ENCODE data around the gene LPP.
A peak's percentile ranks its signal among the peaks of the same experiment; 100 is the strongest.

The LPP gene

GRCh38 chr3:188279502-188280335 lies 125.8 kb downstream of the LPP start:
- H4K20me1 ChIP-seq (ENCODE audit: control insufficient read depth, insufficient read depth, low read depth, low read length) = no peaks in the 10 kb centered on the region
- H3K4me2 ChIP-seq (ENCODE audit: low read length) = peak overlapping the region; percentile 7; the same call in 1 of the 2 replicates
- H3K4me1 ChIP-seq (ENCODE audit: control insufficient read depth, low read length) = peaks cover 47% of the 10 kb centered on the region
- H3K79me2 ChIP-seq (ENCODE audit: control insufficient read depth, low read length) = peaks cover 78% of the 10 kb centered on the region
- H3K27ac ChIP-seq (ENCODE audit: low read depth, low read length) = no peak overlapping the region
- peaks cover 11% of the 10 kb centered on the region for H3K36me3 ChIP-seq (ENCODE audit: control insufficient read depth, low read length)
- TF ChIP-seq, protein P1, sequence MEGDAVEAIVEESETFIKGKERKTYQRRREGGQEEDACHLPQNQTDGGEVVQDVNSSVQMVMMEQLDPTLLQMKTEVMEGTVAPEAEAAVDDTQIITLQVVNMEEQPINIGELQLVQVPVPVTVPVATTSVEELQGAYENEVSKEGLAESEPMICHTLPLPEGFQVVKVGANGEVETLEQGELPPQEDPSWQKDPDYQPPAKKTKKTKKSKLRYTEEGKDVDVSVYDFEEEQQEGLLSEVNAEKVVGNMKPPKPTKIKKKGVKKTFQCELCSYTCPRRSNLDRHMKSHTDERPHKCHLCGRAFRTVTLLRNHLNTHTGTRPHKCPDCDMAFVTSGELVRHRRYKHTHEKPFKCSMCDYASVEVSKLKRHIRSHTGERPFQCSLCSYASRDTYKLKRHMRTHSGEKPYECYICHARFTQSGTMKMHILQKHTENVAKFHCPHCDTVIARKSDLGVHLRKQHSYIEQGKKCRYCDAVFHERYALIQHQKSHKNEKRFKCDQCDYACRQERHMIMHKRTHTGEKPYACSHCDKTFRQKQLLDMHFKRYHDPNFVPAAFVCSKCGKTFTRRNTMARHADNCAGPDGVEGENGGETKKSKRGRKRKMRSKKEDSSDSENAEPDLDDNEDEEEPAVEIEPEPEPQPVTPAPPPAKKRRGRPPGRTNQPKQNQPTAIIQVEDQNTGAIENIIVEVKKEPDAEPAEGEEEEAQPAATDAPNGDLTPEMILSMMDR (IDR thresholded peaks at IDR 0.05; ENCODE audit: low read depth, low read length, poor library complexity, severe bottlenecking) = peak; percentile 31
- no peak for TF ChIP-seq EZH2phosphoT487 (IDR thresholded peaks at IDR 0.05; ENCODE audit: borderline replicate concordance, low read length)
- no peaks in the 10 kb centered on the region for H3K27me3 ChIP-seq (ENCODE audit: control insufficient read depth, low read length)
- no peaks in the 10 kb centered on the region for H3F3A ChIP-seq (ENCODE audit: control insufficient read depth, insufficient read depth)
- H3K9me2 ChIP-seq (replicated peaks; ENCODE audit: control insufficient read depth, low read length) = no peaks in the 10 kb centered on the region
- H3K9me3 ChIP-seq (ENCODE audit: control insufficient read depth, insufficient read depth, low read length) = no peaks in the 10 kb centered on the region
- no peak overlapping the region for H3K4me3 ChIP-seq (ENCODE audit: low read length)

- no peaks in the 10 kb centered on the region for H4K20me1 ChIP-seq (ENCODE audit: control insufficient read depth, insufficient read depth, low read depth, low read length)
- H3K4me2 ChIP-seq (ENCODE audit: low read length) = no peak overlapping the region
- H3K79me2 ChIP-seq (ENCODE audit: control insufficient read depth, low read length) = peaks cover 80% of the 10 kb centered on the region
- TF ChIP-seq, protein P1 (IDR thresholded peaks at IDR 0.05; ENCODE audit: low read depth, low read length, poor library complexity, severe bottlenecking) = no peak
- no peak for TF ChIP-seq EZH2phosphoT487 (IDR thresholded peaks at IDR 0.05; ENCODE audit: borderline replicate concordance, low read length)
- H3K4me1 ChIP-seq (ENCODE audit: control insufficient read depth, low read length) = peaks cover 50% of the 10 kb centered on the region
- H3K36me3 ChIP-seq (ENCODE audit: control insufficient read depth, low read length) = peaks cover 11% of the 10 kb centered on the region
- no peak overlapping the region for H3K4me3 ChIP-seq (ENCODE audit: low read length)
- no peaks in the 10 kb centered on the region for H3K9me2 ChIP-seq (replicated peaks; ENCODE audit: control insufficient read depth, low read length)
- H3F3A ChIP-seq (ENCODE audit: control insufficient read depth, insufficient read depth) = no peaks in the 10 kb centered on the region
- no peak overlapping the region for H3K27ac ChIP-seq (ENCODE audit: low read depth, low read length)
- no peaks in the 10 kb centered on the region for H3K9me3 ChIP-seq (ENCODE audit: control insufficient read depth, insufficient read depth, low read length)
- no peaks in the 10 kb centered on the region for H3K27me3 ChIP-seq (ENCODE audit: control insufficient read depth, low read length)
Measured at GRCh38 chr3:188280627-188281026, 126.7 kb downstream of the LPP start.

- Histone ChIP-seq H3K4me3 (ENCODE audit: low read length) (no peak overlapping the region), H3F3A (ENCODE audit: control insufficient read depth, insufficient read depth) (no peaks in the 10 kb centered on the region), H3K36me3 (ENCODE audit: control insufficient read depth, low read length) (peaks cover 7% of the 10 kb centered on the region), H3K27ac (ENCODE audit: low read depth, low read length) (no peak overlapping the region), H3K4me1 (ENCODE audit: control insufficient read depth, low read length) (peaks cover 49% of the 10 kb centered on the region), H3K9me3 (ENCODE audit: control insufficient read depth, insufficient read depth, low read length) (no peaks in the 10 kb centered on the region), H3K27me3 (ENCODE audit: control insufficient read depth, low read length) (no peaks in the 10 kb centered on the region), H3K9me2 (replicated peaks; ENCODE audit: control insufficient read depth, low read length) (no peaks in the 10 kb centered on the region), H3K79me2 (ENCODE audit: control insufficient read depth, low read length) (peaks cover 74% of the 10 kb centered on the region), H3K4me2 (ENCODE audit: low read length) (no peak overlapping the region), H4K20me1 (ENCODE audit: control insufficient read depth, insufficient read depth, low read depth, low read length) (no peaks in the 10 kb centered on the region)
- no peak for TF ChIP-seq EZH2phosphoT487 (IDR thresholded peaks at IDR 0.05; ENCODE audit: borderline replicate concordance, low read length)
- TF ChIP-seq, protein P1 (IDR thresholded peaks at IDR 0.05; ENCODE audit: low read depth, low read length, poor library complexity, severe bottlenecking) = no peak
Measured at GRCh38 chr3:188282871-188283270, 128.9 kb downstream of the LPP start.
